Adrenal gland (tissue), 12 donors: ENCODE results near the gene FOXN3. TPM values are rescaled to one million over a fixed set of nuclear protein-coding genes. Genes with fewer than 3 reads are reported as not detected.

Experiments used
- DNase-seq, 7 donors: peaks; one replicate each; pipeline ENCODE4 v3.0.0-alpha.2; 2019 to 2020
- H3K27ac ChIP-seq, 5 donors: fragments of 200-600 bp; sonication (generic) in 4 of 5; 1 replicate in 3 of 5; 2 replicates in 2 of 5; pipeline versions ENCODE4 v1.5.1 to v1.8.0; 2016 to 2020; ENCODE audit warnings: mild to moderate bottlenecking in 1 of 5
- H3K27me3 ChIP-seq: fragments of 200-600 bp; 2 replicates; pipeline ENCODE4 v1.8.0; 2021
- H3K36me3 ChIP-seq, 2 donors: fragments of 200-600 bp; replicated peaks in 1 of 2; 1 replicate in 1 of 2; 2 replicates in 1 of 2; pipeline versions ENCODE4 v1.5.1 to v1.8.0; 2018 to 2022
- H3K4me1 ChIP-seq, 2 donors: fragments of 200-600 bp; replicated peaks in 1 of 2; 1 replicate in 1 of 2; 2 replicates in 1 of 2; pipeline versions ENCODE4 v1.5.1 to v1.8.0; 2018 to 2021
- H3K4me3 ChIP-seq, 4 donors: fragments of 200-600 bp; sonication (generic) in 3 of 4; one replicate each; pipeline ENCODE4 v1.5.1; 2016 to 2018
- H3K9me3 ChIP-seq, 3 donors: fragments of 200-600 bp; sonication (generic) in 1 of 3; replicated peaks in 1 of 3; 1 replicate in 2 of 3; 2 replicates in 1 of 3; pipeline versions ENCODE4 v1.5.1 to v1.8.0; 2016 to 2021
- POLR2A ChIP-seq, 2 donors: fragments of 450-650 bp; IDR thresholded peaks; one replicate each; pipeline ENCODE4 v1.6.1; 2017; ENCODE audit warnings: antibody characterized with exemption in 2 of 2, mild to moderate bottlenecking in 2 of 2, moderate library complexity in 1 of 2
- WGBS, 4 donors: extraction: QIAGEN DNeasy Blood & Tissue Kit in 2 of 4; methylation state at CpG; one replicate each; pipeline versions ENCODE4 v1.1.5 to v1.1.7; 2013 to 2017; 5-methylcytosine and 5-hydroxymethylcytosine counted together
- intact Hi-C, 2 donors: fragments of 100-400 bp; cut with DNase I; formaldehyde crosslinking; loops; one replicate each; pipeline versions ENCODE4 v1.14.1 to v1.15.0; 2022 to 2023
- polyA plus RNA-seq, 3 donors: library from polyadenylated mRNA; stranded (reverse); fragments of 200-250 nt in 2 of 3; fragments of 350-450 nt in 1 of 3; fragmentation: Illumina TruSeq in 1 of 3; extraction: RNeasy Lipid Tissue Mini Kit (QIAGEN cat#74804) in 1 of 3; gene quantifications; one replicate each; pipeline ENCODE4 v1.2.3, GENCODE V29; 2013 to 2014
- total RNA-seq, 9 donors: library from RNA; depleted of rRNA in 4 of 9; stranded (reverse); fragments of >200 nt in 4 of 9; fragments of 120-200 nt in 1 of 9; fragmentation: NEBNext Ultra II Directional in 1 of 9; extraction: Animal tissue kit (Norgen Biotek cat#: 25700) in 1 of 9; gene quantifications; one replicate each; pipeline versions ENCODE4 v1.1.0 to v1.2.4, GENCODE V29; 2013 to 2023
- TF ChIP-seq, protein P1 (sequence below), 6 experiments: fragments of 450-650 bp in 4 of 6; fragments of 200-600 bp in 2 of 6; sonication (generic) in 1 of 6; IDR thresholded peaks; 1 replicate in 5 of 6; 2 replicates in 1 of 6; pipeline versions ENCODE4 v1.5.1 to v1.8.0; 2016 to 2021; ENCODE audit warnings: antibody characterized with exemption in 6 of 6, mild to moderate bottlenecking in 2 of 6, moderate library complexity in 1 of 6
- donor health status: healthy with polysubstance abuse.
- donor health status: Bipolar disorder and iron deficiency.
- donor health status: DM: yes; HTN: yes; CAD: no.
- donor health status: DM: no; HTN: no; CAD: no.
- donor health status: DM: no; HTN: no; CAD: no.
- donor health status: DM: yes; HTN: yes; CAD: no.

Gene FOXN3
- total and polyA plus RNA-seq, 12 donors = 10.7 to 131 (median 96.8) TPM

DNA sequence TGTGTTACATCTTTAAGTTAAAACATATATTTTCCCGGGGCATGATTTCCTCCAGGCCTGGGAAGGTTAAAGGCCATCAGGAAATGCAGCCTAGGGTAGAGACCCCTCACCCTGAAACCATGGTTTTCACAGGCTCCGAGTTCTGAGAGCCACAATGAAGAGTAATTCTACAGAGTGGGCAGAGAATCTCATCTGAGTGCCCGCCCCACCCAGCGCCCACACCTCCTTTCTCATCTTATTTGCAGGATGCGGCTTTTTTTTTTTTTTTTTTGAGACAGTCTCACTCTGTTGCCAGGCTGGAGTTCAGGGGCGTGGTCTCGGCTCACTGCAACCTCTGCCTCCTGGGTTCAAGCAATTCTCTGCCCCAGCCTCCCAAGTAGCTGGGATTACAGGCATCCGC is 170.7 kb downstream of the FOXN3 start:
- intact Hi-C loops = no loop called here
- WGBS, 4 donors = 92 to 95% (median 94%) methylated on average over 6 to 8 of the region's 8 CpGs
- peaks cover 19 to 28% of the 10 kb centered on the region in 2 donors for H3K4me1 ChIP-seq

GRCh38 chr14:89245802-89246201 is 171.2 kb downstream of the FOXN3 start:
- no peaks in the 10 kb centered on the region for H3K9me3 ChIP-seq
- no peak overlapping the region for H3K4me3 ChIP-seq
- H3K27ac ChIP-seq = no peak overlapping the region
- intact Hi-C loops = no loop called here
- no peaks in the 10 kb centered on the region for H3K27me3 ChIP-seq
- WGBS, 4 donors = 88 to 93% (median 91%) methylated on average over 9 of the region's 9 CpGs
- H3K4me1 ChIP-seq = peaks cover 19 to 28% of the 10 kb centered on the region in 2 donors
- H3K36me3 ChIP-seq = no peaks in the 10 kb centered on the region
- DNase-seq = peak in 1 of 7 donors; percentile 46
- no peak for TF ChIP-seq POLR2A (IDR thresholded peaks at IDR 0.05)
- TF ChIP-seq, protein P1, sequence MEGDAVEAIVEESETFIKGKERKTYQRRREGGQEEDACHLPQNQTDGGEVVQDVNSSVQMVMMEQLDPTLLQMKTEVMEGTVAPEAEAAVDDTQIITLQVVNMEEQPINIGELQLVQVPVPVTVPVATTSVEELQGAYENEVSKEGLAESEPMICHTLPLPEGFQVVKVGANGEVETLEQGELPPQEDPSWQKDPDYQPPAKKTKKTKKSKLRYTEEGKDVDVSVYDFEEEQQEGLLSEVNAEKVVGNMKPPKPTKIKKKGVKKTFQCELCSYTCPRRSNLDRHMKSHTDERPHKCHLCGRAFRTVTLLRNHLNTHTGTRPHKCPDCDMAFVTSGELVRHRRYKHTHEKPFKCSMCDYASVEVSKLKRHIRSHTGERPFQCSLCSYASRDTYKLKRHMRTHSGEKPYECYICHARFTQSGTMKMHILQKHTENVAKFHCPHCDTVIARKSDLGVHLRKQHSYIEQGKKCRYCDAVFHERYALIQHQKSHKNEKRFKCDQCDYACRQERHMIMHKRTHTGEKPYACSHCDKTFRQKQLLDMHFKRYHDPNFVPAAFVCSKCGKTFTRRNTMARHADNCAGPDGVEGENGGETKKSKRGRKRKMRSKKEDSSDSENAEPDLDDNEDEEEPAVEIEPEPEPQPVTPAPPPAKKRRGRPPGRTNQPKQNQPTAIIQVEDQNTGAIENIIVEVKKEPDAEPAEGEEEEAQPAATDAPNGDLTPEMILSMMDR (IDR thresholded peaks at IDR 0.05) = no peak

More for the DNA sequence above, 170.7 kb downstream of the FOXN3 start:
- no peaks in the 10 kb centered on the region for H3K36me3 ChIP-seq
- no peaks in the 10 kb centered on the region for H3K9me3 ChIP-seq
- no peak overlapping the region for H3K27ac ChIP-seq
- no peaks in the 10 kb centered on the region for H3K27me3 ChIP-seq
- H3K4me3 ChIP-seq = no peak overlapping the region
- no peak for DNase-seq
- TF ChIP-seq POLR2A (IDR thresholded peaks at IDR 0.05) = no peak
- TF ChIP-seq, protein P1 (IDR thresholded peaks at IDR 0.05) = no peak

DNA sequence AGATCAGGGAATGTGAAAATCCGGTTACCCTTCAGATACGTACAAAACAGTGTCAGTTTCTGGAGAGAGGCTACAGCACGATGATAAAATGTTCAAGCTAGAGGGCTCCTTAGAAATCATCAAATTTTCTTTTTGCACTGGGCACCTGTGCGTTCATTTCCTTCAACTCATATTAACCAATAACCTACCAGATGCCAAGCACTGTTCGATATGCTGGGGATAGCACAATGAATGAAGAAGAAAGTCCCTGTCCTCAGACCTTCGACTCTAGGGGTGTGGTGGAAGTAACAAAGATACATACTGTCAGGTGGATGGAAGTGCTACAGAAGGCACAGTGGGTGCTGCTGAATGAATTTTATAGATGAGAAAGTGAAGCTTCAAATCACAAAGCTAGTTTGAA is 172.3 kb downstream of the FOXN3 start:
- intact Hi-C loops = no loop called here
- no peaks in the 10 kb centered on the region for H3K36me3 ChIP-seq
- H3K27ac ChIP-seq = no peak overlapping the region
- peak in 1 of 7 donors; percentile 18 for DNase-seq
- 80 to 98% (median 89%) methylated on average over 6 of the region's 6 CpGs for WGBS, 4 donors
- no peak overlapping the region for H3K4me3 ChIP-seq
- TF ChIP-seq, protein P1 (IDR thresholded peaks at IDR 0.05) = no peak
- no peak for TF ChIP-seq POLR2A (IDR thresholded peaks at IDR 0.05)
- H3K27me3 ChIP-seq = no peaks in the 10 kb centered on the region
- peaks cover 19 to 28% of the 10 kb centered on the region in 2 donors for H3K4me1 ChIP-seq
- H3K9me3 ChIP-seq = no peaks in the 10 kb centered on the region

- TF ChIP-seq POLR2A (IDR thresholded peaks at IDR 0.05) = no peak
- TF ChIP-seq, protein P1 (IDR thresholded peaks at IDR 0.05) = no peak
- WGBS, 4 donors = 91 to 96% (median 94%) methylated on average over 6 of the region's 6 CpGs
- Histone ChIP-seq H3K9me3 (no peaks in the 10 kb centered on the region), H3K4me1 (peaks cover 19 to 28% of the 10 kb centered on the region in 2 donors), H3K36me3 (no peaks in the 10 kb centered on the region), H3K27me3 (no peaks in the 10 kb centered on the region), H3K27ac (peak overlapping the region in 4 of 5 donors; percentile 4 to 71 (median 54)), H3K4me3 (no peak overlapping the region)
- DNase-seq = peak in 1 of 7 donors; percentile 30
- intact Hi-C loops = no loop called here
Measured at GRCh38 chr14:89243741-89244140, 173.3 kb downstream of the FOXN3 start.
